Heart left ventricle (tissue), 16 donors: ENCODE data around the gene HECTD2. TPM values are rescaled to one million over a fixed set of nuclear protein-coding genes. Genes with fewer than 3 reads are reported as not detected.
A peak's percentile ranks its signal among the peaks of the same experiment; 100 is the strongest.

Experiments
- ATAC-seq, 4 donors: fragments of 200-7000 bp; cut with Tn5 transposase; one replicate each; pipeline ENCODE4 v1.9.1; 2020 to 2022; ENCODE audit warnings: moderate library complexity in 4 of 4, mild to moderate bottlenecking in 3 of 4, moderate number of reproducible peaks in 1 of 4
- DNase-seq, 5 donors: peaks; one replicate each; pipeline ENCODE4 v3.0.0-alpha.2; 2020
- H3K27ac ChIP-seq, 12 donors: fragments of 200-600 bp; sonication (generic) in 4 of 12; one replicate each; pipeline versions ENCODE4 v1.5.0 to v1.8.0; 2016 to 2022; ENCODE audit warnings: mild to moderate bottlenecking in 2 of 12
- H3K27me3 ChIP-seq, 9 donors: fragments of 200-600 bp; sonication (generic) in 2 of 9; one replicate each; pipeline versions ENCODE4 v1.5.1 to v1.8.0; 2016 to 2022; ENCODE audit warnings: mild to moderate bottlenecking in 3 of 9
- H3K36me3 ChIP-seq, 9 donors: fragments of 200-600 bp; sonication (generic) in 2 of 9; one replicate each; pipeline versions ENCODE4 v1.5.0 to v1.8.0; 2018 to 2022; ENCODE audit warnings: mild to moderate bottlenecking in 2 of 9
- H3K4me1 ChIP-seq, 12 donors: fragments of 200-600 bp; sonication (generic) in 4 of 12; one replicate each; pipeline versions ENCODE4 v1.5.0 to v1.8.0; 2016 to 2022; ENCODE audit warnings: mild to moderate bottlenecking in 3 of 12
- H3K4me3 ChIP-seq, 12 donors: fragments of 200-600 bp; sonication (generic) in 4 of 12; one replicate each; pipeline versions ENCODE4 v1.5.0 to v1.8.0; 2017 to 2022; ENCODE audit warnings: mild to moderate bottlenecking in 9 of 12, moderate library complexity in 4 of 12
- H3K9me3 ChIP-seq, 12 donors: fragments of 200-600 bp; sonication (generic) in 4 of 12; one replicate each; pipeline versions ENCODE4 v1.5.0 to v1.8.0; 2016 to 2022; ENCODE audit warnings: mild to moderate bottlenecking in 1 of 12
- POLR2A ChIP-seq, 2 donors: fragments of 450-650 bp; IDR thresholded peaks; one replicate each; pipeline ENCODE4 v1.6.1; 2017; ENCODE audit warnings: antibody characterized with exemption in 2 of 2, mild to moderate bottlenecking in 2 of 2, moderate library complexity in 2 of 2
- WGBS, 4 donors: extraction: QIAGEN DNeasy Blood & Tissue Kit in 2 of 4; methylation state at CpG; one replicate each; pipeline versions ENCODE4 v1.1.5 to v1.1.7; 2013 to 2018; 5-methylcytosine and 5-hydroxymethylcytosine counted together
- intact Hi-C, 10 donors: fragments of 100-400 bp; cut with DNase I; formaldehyde crosslinking; loops; one replicate each; pipeline versions ENCODE4 v1.11.1 to v1.14.2; 2022
- polyA plus RNA-seq, 2 donors: library from polyadenylated mRNA; stranded (reverse); fragments of 200-250 nt; gene quantifications; one replicate each; pipeline ENCODE4 v1.2.3, GENCODE V29; 2013
- total RNA-seq, 9 donors: library from RNA; depleted of rRNA in 2 of 9; stranded (reverse); fragments of >200 nt in 2 of 9; fragmentation: NEBNext Ultra II Directional in 3 of 9; extraction: Animal tissue kit (Norgen Biotek cat#: 25700) in 3 of 9; gene quantifications; one replicate each; pipeline versions ENCODE4 v1.1.0 to v1.2.4, GENCODE V29; 2016 to 2023
- TF ChIP-seq, protein P1 (sequence below), 12 donors: fragments of 200-600 bp; sonication (generic) in 4 of 12; IDR thresholded peaks; one replicate each; pipeline versions ENCODE4 v1.5.0 to v1.8.0; 2018 to 2022; ENCODE audit warnings: antibody characterized with exemption in 12 of 12, mild to moderate bottlenecking in 5 of 12
- donor health status: ischemic (EF 13 %, LVEDD 7.1; RV severe dilation, severe dysfunction).
- donor health status: healthy with polysubstance abuse.
- donor health status: DM: no; HTN: yes; CAD: no.
- donor health status: DM: no; HTN: no; CAD: no.
- donor health status: ischemic (EF 25% LVEDD 6.9; RV normal size, moderate dysfunction).
- donor health status: ischemic (EF 25% LVEDD 5.7; RV mildly dilated, moderate dysfunction).
- donor health status: healthy.
- donor health status: DM: yes; HTN: yes; CAD: no.
- donor health status: ischemic (EF 35%, LVEDD 5.7; RV mildly dilated, moderate dysfunction).
- donor health status: nonischemic (EF 11% LVEDD 7.7; RV severe dilation, severe dysfunction).
- donor health status: DM: yes; HTN: yes; CAD: no.
- donor health status: PGD.
- donor health status: ischemic (EF 29% LVEDD 5.4; RV normal size, mild dysfunction).
- donor health status: nonischemic (EF 23%, LVEDD 6.1; RV moderate dilation, normal function).

The HECTD2 gene
- total and polyA plus RNA-seq, 11 donors = 2.3 to 9.3 (median 4.1) TPM

DNA sequence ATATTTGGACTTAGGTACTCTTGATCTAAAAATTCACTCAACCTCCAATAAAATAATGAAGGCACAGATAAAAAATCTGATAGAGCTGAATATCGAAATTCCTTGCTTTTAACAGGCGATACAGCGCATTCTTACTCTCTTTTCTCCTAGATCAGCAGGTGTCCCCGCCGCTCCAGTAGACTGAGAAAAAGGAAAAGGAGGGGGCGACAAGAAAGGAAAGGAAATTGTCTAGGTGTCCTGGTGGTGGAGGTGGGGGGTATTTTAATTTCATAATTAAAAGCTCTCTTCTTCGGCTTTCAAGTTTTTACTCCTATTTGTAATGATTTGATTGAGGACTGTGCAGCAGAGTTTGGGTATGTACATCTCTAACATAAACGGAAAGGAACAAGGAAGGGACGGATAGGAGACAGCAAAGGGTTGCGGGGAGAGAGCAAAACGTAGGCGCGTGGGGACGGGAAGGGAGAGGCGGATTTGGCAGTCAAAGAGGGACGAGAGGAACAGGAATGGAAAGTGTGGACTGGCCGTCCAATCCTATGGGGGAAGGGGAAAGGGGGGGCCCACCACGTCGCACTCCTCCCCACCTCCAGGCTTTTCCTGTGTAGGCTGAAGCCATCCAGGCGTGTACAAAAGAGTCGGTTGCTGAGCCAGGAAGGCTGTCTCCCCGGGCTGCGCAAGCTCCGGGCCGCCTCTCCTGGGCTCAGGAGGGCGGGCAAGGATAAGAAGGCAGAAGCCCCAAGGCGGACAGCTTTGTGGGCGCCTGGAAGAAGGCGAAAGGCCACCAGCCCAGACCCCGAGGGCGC is 875 bp upstream of the HECTD2 start:
- Histone ChIP-seq H3K4me1 (peaks cover 0 to 17% (median 7%) of the 10 kb centered on the region in 12 donors), H3K9me3 (no peaks in the 10 kb centered on the region), H3K27me3 (no peaks in the 10 kb centered on the region), H3K4me3 (peak overlapping the region; percentile 67 to 99 (median 84)), H3K27ac (peak overlapping the region; percentile 96 to 100 (median 99)), H3K36me3 (no peaks in the 10 kb centered on the region)
- ATAC-seq (peak; percentile 95 to 98 (median 97)), DNase-seq (peak; percentile 87 to 93 (median 90))
- intact Hi-C loops = loop anchor here in 1 of 10 donors (10.0 kb wide), 1 partner anchor 226 kb away; the partner anchor contains the start of gene PPP1R3C
- peak; percentile 45 to 90 for TF ChIP-seq POLR2A (IDR thresholded peaks at IDR 0.05)
- TF ChIP-seq, protein P1, sequence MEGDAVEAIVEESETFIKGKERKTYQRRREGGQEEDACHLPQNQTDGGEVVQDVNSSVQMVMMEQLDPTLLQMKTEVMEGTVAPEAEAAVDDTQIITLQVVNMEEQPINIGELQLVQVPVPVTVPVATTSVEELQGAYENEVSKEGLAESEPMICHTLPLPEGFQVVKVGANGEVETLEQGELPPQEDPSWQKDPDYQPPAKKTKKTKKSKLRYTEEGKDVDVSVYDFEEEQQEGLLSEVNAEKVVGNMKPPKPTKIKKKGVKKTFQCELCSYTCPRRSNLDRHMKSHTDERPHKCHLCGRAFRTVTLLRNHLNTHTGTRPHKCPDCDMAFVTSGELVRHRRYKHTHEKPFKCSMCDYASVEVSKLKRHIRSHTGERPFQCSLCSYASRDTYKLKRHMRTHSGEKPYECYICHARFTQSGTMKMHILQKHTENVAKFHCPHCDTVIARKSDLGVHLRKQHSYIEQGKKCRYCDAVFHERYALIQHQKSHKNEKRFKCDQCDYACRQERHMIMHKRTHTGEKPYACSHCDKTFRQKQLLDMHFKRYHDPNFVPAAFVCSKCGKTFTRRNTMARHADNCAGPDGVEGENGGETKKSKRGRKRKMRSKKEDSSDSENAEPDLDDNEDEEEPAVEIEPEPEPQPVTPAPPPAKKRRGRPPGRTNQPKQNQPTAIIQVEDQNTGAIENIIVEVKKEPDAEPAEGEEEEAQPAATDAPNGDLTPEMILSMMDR (IDR thresholded peaks at IDR 0.05) = no peak
- 4 to 11% (median 6%) methylated on average over 18 to 31 of the region's 31 CpGs for WGBS, 4 donors

DNA sequence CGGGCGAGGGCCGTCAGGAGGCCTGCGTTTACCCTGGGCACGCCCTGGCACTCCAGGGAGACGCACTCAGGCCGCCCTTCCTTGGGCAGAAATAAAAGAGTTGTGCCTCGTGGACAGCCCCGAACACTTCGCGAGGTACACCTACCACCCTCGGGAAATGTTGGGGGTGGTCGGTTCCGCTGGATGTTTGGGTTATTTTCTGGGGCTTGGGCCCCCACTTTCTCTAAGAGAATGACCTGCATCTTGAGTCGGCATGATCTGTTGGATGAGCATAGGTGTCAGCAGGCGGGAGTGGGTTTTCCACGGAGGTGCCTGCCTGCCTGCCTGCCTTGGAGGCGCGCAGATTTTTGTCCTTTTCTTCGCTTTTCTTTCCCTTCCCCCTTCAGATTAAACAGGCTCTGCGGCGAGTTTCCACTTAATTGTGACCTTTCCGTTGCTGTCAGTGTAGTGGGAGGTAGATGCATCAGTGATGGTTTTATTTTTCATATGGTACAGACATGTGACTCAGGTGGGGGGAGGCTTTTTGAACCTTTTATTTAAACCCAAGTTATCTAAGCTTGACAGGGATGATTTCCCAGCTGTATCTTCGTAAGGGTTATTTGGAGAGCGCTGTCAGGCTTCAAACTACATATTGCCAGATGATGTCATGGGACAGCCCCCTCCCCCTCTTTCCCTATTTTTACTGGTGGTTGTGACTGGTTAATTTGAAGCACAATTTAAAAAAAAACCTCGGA is 661 bp downstream of the HECTD2 start:
- H3K27ac ChIP-seq = peak overlapping the region; percentile 96 to 100 (median 99)
- peak in 1 of 4 donors; percentile 25 for ATAC-seq
- DNase-seq = peak in 1 of 5 donors; percentile 20
- peaks cover 0 to 29% (median 8%) of the 10 kb centered on the region in 12 donors for H3K4me1 ChIP-seq
- H3K4me3 ChIP-seq = peak overlapping the region; percentile 67 to 99 (median 84)
- no peaks in the 10 kb centered on the region for H3K9me3 ChIP-seq
- WGBS, 4 donors = 7 to 21% (median 12%) methylated on average over 13 to 26 of the region's 26 CpGs
- intact Hi-C loops = loop anchor here in 3 of 10 donors (5.0 to 10.0 kb wide), 2 partner anchors 221 to 224 kb away; partner anchors contain the start of gene PPP1R3C (in 3 of the 3)
- no peak for TF ChIP-seq POLR2A (IDR thresholded peaks at IDR 0.05)
- TF ChIP-seq, protein P1 (IDR thresholded peaks at IDR 0.05) = peak in 1 of 12 donors; percentile 8
- H3K36me3 ChIP-seq = no peaks in the 10 kb centered on the region
- H3K27me3 ChIP-seq = no peaks in the 10 kb centered on the region

DNA sequence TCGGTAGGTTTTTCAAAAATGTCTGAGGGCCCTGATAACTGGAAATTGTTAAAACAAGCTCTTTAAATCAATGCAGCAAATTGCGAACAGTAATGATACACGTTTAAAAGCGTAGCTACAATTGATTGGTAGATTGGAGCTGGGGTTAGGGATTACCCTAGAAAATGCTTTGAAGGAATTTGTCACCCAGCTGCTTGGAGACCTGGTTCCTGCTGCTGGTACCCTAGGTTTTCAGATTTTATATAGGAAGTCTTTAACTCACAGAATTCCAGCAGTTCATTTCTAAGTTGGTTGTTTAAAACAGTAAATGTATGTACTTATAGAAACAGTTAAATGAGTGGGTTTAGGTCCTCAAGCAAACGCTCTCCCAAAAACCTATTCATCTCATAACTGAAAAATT is 1.5 kb downstream of the HECTD2 start:
- Histone ChIP-seq H3K9me3 (no peaks in the 10 kb centered on the region), H3K4me1 (peaks cover 0 to 35% (median 8%) of the 10 kb centered on the region in 12 donors), H3K4me3 (peak overlapping the region in 8 of 12 donors; percentile 67 to 99 (median 84)), H3K27ac (no peak overlapping the region), H3K27me3 (no peaks in the 10 kb centered on the region), H3K36me3 (no peaks in the 10 kb centered on the region)
- ATAC-seq (no peak), DNase-seq (no peak)
- 76 to 87% (median 83%) methylated on average over 5 of the region's 5 CpGs for WGBS, 4 donors
- TF ChIP-seq, protein P1 (IDR thresholded peaks at IDR 0.05) = no peak
- TF ChIP-seq POLR2A (IDR thresholded peaks at IDR 0.05) = no peak
- intact Hi-C loops = loop anchor here in 3 of 10 donors (5.0 to 10.0 kb wide), 2 partner anchors 221 to 223 kb away; partner anchors contain the start of gene PPP1R3C (in 3 of the 3)
